Anterior cingulate cortex (tissue), 58 donors: ENCODE data around the gene KIFC3.
"Not testable (repeated sequence)": the region's sequence is repeated elsewhere in the genome, so short reads cannot be mapped to it uniquely, and the experiment has no call there.

Experiments
- DNase-seq, 58 donors: peaks; one replicate each; lab custom pipeline; 2025; lab: John Stamatoyannopoulos, UW

KIFC3 gene

GRCh38 chr16:57728336-57729181 lies 73.7 kb downstream of the KIFC3 start:
- DNase-seq, result no peak

- no peak for DNase-seq
Measured at GRCh38 chr16:57727610-57728009, 74.7 kb downstream of the KIFC3 start.

GRCh38 chr16:57726433-57726947 lies 75.8 kb downstream of the KIFC3 start:
- DNase-seq, result no peak

- DNase-seq, result no peak
Measured at GRCh38 chr16:57725976-57726375, 76.3 kb downstream of the KIFC3 start.

- no peak for DNase-seq
Measured at GRCh38 chr16:57725554-57725953, 76.7 kb downstream of the KIFC3 start.

- no peak for DNase-seq
Measured at GRCh38 chr16:57725151-57725550, 77.1 kb downstream of the KIFC3 start.

- no peak for DNase-seq
Measured at GRCh38 chr16:57724531-57724930, 77.8 kb downstream of the KIFC3 start.

GRCh38 chr16:57723170-57723569 lies 79.1 kb downstream of the KIFC3 start:
- DNase-seq, result no peak

GRCh38 chr16:57722651-57723050 lies 79.6 kb downstream of the KIFC3 start:
- DNase-seq, result no peak

- no peak for DNase-seq
Measured at GRCh38 chr16:57722210-57722499, 80.1 kb downstream of the KIFC3 start.

- no peak for DNase-seq
Measured at GRCh38 chr16:57721356-57722209, 80.7 kb downstream of the KIFC3 start.

GRCh38 chr16:57720142-57720575 lies 82.1 kb downstream of the KIFC3 start:
- DNase-seq, result peak in 30 of 58 donors; percentile 3 to 51 (median 16)

- no peak for DNase-seq
Measured at GRCh38 chr16:57714047-57714446, 88.2 kb downstream of the KIFC3 start.

GRCh38 chr16:57713596-57713995 lies 88.7 kb downstream of the KIFC3 start:
- DNase-seq, result no peak

GRCh38 chr16:57712569-57712968 lies 89.7 kb downstream of the KIFC3 start:
- DNase-seq, result not testable (repeated sequence)

GRCh38 chr16:57711993-57712392 lies 90.3 kb downstream of the KIFC3 start:
- DNase-seq, result no peak

- DNase-seq, result no peak
Measured at GRCh38 chr16:57711346-57711745, 90.9 kb downstream of the KIFC3 start.

- DNase-seq, result no peak
Measured at GRCh38 chr16:57709663-57710062, 92.6 kb downstream of the KIFC3 start.
